GM12873 (cell line): ENCODE data around the gene ANKLE2.

Experiments
- CTCF ChIP-seq: IDR thresholded peaks from 2 replicates; pipeline ENCODE4 v1.5.1; 2012; ENCODE audit warnings: low read depth, mild to moderate bottlenecking, moderate library complexity, low read length, control low read depth; ENCODE audit not compliant: insufficient read depth; ENCODE audit errors: missing control alignments

ANKLE2 gene

GRCh38 chr12:132729541-132730320 lies 31.9 kb downstream of the ANKLE2 start:
- no peak for TF ChIP-seq CTCF

- TF ChIP-seq CTCF: no peak
These were observed 33.1 kb downstream of the ANKLE2 start for GRCh38 chr12:132728502-132728901.

- no peak for TF ChIP-seq CTCF
These were observed 34.4 kb downstream of the ANKLE2 start for GRCh38 chr12:132727091-132727794.

GRCh38 chr12:132726386-132726785 lies 35.2 kb downstream of the ANKLE2 start:
- no peak for TF ChIP-seq CTCF

GRCh38 chr12:132724506-132725241 lies 37.0 kb downstream of the ANKLE2 start:
- no peak for TF ChIP-seq CTCF

- TF ChIP-seq CTCF: no peak
These were observed 37.9 kb downstream of the ANKLE2 start for GRCh38 chr12:132723764-132724140.

- TF ChIP-seq CTCF: no peak
These were observed 38.4 kb downstream of the ANKLE2 start for GRCh38 chr12:132723015-132723763.
